Trophoblast cell (in vitro differentiated cells and primary cell): ENCODE measurements around the gene PDGFA.

Experiments
- DNase-seq, 2 donors: peaks; one replicate each; pipeline ENCODE4 v3.0.0-alpha.2; 2016
- H2AFZ ChIP-seq: 2 replicates; pipeline ENCODE4 v1.6.1; 2013; ENCODE audit warnings: low read length, moderate library complexity, mild to moderate bottlenecking; ENCODE audit not compliant: insufficient read depth, poor library complexity
- H2AK5ac ChIP-seq: 2 replicates; pipeline ENCODE4 v1.6.1; 2013; ENCODE audit warnings: mild to moderate bottlenecking, low read length
- H2BK120ac ChIP-seq: 2 replicates; pipeline ENCODE4 v1.6.1; 2013; ENCODE audit warnings: low read length, mild to moderate bottlenecking, moderate library complexity; ENCODE audit not compliant: insufficient read depth, poor library complexity
- H2BK12ac ChIP-seq: 2 replicates; pipeline ENCODE4 v1.6.1; 2013; ENCODE audit warnings: mild to moderate bottlenecking, low read length, moderate library complexity
- H2BK5ac ChIP-seq: 2 replicates; pipeline ENCODE4 v1.6.1; 2013; ENCODE audit warnings: low read length, low read depth, moderate library complexity, mild to moderate bottlenecking; ENCODE audit not compliant: poor library complexity
- H3K14ac ChIP-seq: 2 replicates; pipeline ENCODE4 v1.6.1; 2013; ENCODE audit warnings: mild to moderate bottlenecking, low read length
- H3K18ac ChIP-seq: 2 replicates; pipeline ENCODE4 v1.6.1; 2013; ENCODE audit warnings: mild to moderate bottlenecking, low read length
- H3K23ac ChIP-seq: 2 replicates; pipeline ENCODE4 v1.6.1; 2013; ENCODE audit warnings: low read length
- H3K27ac ChIP-seq: 2 replicates; pipeline ENCODE4 v1.5.1; 2013; ENCODE audit warnings: low read depth, mild to moderate bottlenecking, inconsistent platforms, low read length, moderate library complexity
- H3K27me3 ChIP-seq: 2 replicates; pipeline ENCODE4 v1.6.1; 2013; ENCODE audit warnings: inconsistent platforms, mild to moderate bottlenecking, low read length, moderate library complexity; ENCODE audit not compliant: insufficient read depth
- H3K36me3 ChIP-seq, 2 experiments: 1 replicate in 1 of 2; 2 replicates in 1 of 2; pipeline ENCODE4 v1.6.1; 2013; ENCODE audit warnings: low read length in 2 of 2, mild to moderate bottlenecking in 2 of 2, moderate library complexity in 1 of 2; ENCODE audit not compliant: insufficient read depth in 2 of 2, control insufficient read depth in 1 of 2
- H3K4ac ChIP-seq: 2 replicates; pipeline ENCODE4 v1.6.1; 2013; ENCODE audit warnings: low read depth, mild to moderate bottlenecking, low read length, moderate library complexity
- H3K4me1 ChIP-seq, 2 experiments: 1 replicate in 1 of 2; 2 replicates in 1 of 2; pipeline ENCODE4 v1.6.1; 2013; ENCODE audit warnings: low read length in 2 of 2, mild to moderate bottlenecking in 2 of 2, moderate library complexity in 1 of 2; ENCODE audit not compliant: insufficient read depth in 2 of 2, control insufficient read depth in 1 of 2
- H3K4me2 ChIP-seq: 2 replicates; pipeline ENCODE4 v1.6.1; 2013; ENCODE audit warnings: inconsistent platforms, mild to moderate bottlenecking, low read length, moderate library complexity
- H3K4me3 ChIP-seq: 2 replicates; pipeline ENCODE4 v1.5.1; 2013; ENCODE audit warnings: mild to moderate bottlenecking, low read depth, low read length, inconsistent platforms
- H3K79me1 ChIP-seq: one replicate; pipeline ENCODE4 v1.6.1; 2013; ENCODE audit warnings: low read length
- H3K79me2 ChIP-seq: 2 replicates; pipeline ENCODE4 v1.6.1; 2013; ENCODE audit warnings: low read length, mild to moderate bottlenecking; ENCODE audit not compliant: control insufficient read depth, insufficient read depth, poor library complexity
- H3K9ac ChIP-seq: 2 replicates; pipeline ENCODE4 v1.6.1; 2013; ENCODE audit warnings: mild to moderate bottlenecking, low read length
- H3K9me3 ChIP-seq: 2 replicates; pipeline ENCODE4 v1.6.1; 2013; ENCODE audit warnings: low read depth, mild to moderate bottlenecking, control low read depth, inconsistent platforms, low read length; ENCODE audit not compliant: insufficient read depth
- H4K12ac ChIP-seq: 2 replicates; pipeline ENCODE4 v1.6.1; 2013; ENCODE audit warnings: low read depth, mild to moderate bottlenecking, low read length, moderate library complexity
- H4K8ac ChIP-seq: 2 replicates; pipeline ENCODE4 v1.6.1; 2013; ENCODE audit warnings: low read depth, mild to moderate bottlenecking, low read length, moderate library complexity
- H4K91ac ChIP-seq: one replicate; pipeline ENCODE4 v1.6.1; 2013; ENCODE audit warnings: low read depth, mild to moderate bottlenecking, low read length, moderate library complexity
- WGBS: extraction: QIAGEN DNeasy Blood & Tissue Kit; methylation state at CpG from one replicate; pipeline ENCODE4 v1.1.7; 2013; ENCODE audit warnings: missing lambda C conversion rate; ENCODE audit not compliant: insufficient read length, insufficient coverage; ENCODE audit errors: extremely low coverage; 5-methylcytosine and 5-hydroxymethylcytosine counted together

Gene PDGFA

DNA sequence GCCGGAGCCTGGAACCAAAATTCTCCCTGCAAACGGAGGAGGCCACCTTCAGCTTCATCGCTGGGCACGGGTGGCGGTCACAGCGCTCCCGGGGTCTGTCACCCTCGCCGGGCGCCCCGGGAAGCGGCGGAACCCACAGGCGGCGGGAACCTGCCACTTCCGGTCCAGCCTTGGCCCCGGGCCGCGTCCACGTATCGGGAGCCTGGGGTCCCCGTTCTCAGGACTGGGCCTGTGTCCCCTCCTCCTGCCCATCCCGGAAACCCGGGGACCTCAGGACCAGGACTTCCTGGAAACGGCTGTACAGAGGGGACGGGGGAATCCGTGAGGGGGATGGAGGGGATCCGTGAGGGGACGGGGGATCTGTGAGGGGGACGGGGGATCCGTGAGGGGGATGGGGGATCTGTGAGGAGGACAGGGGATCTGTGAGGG lies 25.4 kb downstream of the PDGFA start:
- no peak overlapping the region for H4K91ac ChIP-seq

DNA sequence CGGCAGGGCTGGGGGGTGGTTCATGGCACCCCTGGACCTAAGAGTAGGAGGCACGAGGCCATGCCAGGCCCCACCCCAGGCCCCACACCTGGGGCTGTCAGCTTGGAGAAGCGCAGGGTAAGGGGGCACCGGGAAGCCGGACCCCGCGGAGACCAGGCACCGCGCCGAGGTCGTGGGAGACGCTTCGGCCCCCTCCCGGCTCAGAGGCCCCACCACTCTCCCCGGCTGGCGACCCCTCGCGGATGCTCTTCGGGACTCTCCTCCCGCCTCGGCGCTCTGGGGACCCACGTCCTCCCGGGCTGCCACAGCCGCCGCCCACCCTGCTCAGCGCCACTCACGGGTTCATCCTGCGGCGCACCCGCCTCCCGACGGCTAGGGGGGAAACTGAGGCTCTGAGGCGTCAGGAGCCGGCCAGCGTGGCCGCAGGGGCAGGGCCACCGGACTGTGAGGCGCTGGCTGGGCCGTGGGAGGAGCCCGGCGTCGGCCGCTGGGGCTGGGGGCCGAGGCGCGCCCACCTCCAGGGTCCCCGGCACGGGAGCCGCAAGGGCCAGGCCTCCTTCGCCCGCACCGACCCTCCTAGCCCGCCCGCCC lies 25.9 kb downstream of the PDGFA start:
- H3K4ac ChIP-seq: no peak overlapping the region
- H4K12ac ChIP-seq: no peak overlapping the region
- H2AFZ ChIP-seq: no peak overlapping the region
- H3K4me1 ChIP-seq: no peaks in the 10 kb centered on the region
- no peak overlapping the region for H3K9ac ChIP-seq
- no peaks in the 10 kb centered on the region for H3K27me3 ChIP-seq
- H2BK5ac ChIP-seq: no peak overlapping the region
- H3K4me2 ChIP-seq: no peak overlapping the region
- H3K23ac ChIP-seq: no peak overlapping the region
- no peak overlapping the region for H4K8ac ChIP-seq
- DNase-seq: no peak
- H2BK12ac ChIP-seq: no peak overlapping the region
- H2AK5ac ChIP-seq: no peak overlapping the region
- WGBS: no CpG with 5 or more reads among the region's 55 CpGs
- no peaks in the 10 kb centered on the region for H3K79me2 ChIP-seq
- H3K4me3 ChIP-seq: no peak overlapping the region
- no peaks in the 10 kb centered on the region for H3K79me1 ChIP-seq
- peaks cover 2% of the 10 kb centered on the region for H3K9me3 ChIP-seq
- no peak overlapping the region for H3K27ac ChIP-seq
- H3K36me3 ChIP-seq: peaks cover 7 to 11% of the 10 kb centered on the region in 2 experiments
- H2BK120ac ChIP-seq: no peak overlapping the region
- H3K18ac ChIP-seq: no peak overlapping the region
- H4K91ac ChIP-seq: no peak overlapping the region
- H3K14ac ChIP-seq: no peak overlapping the region

More for the DNA sequence above, 25.4 kb downstream of the PDGFA start:
- Histone ChIP-seq H3K4me1 (no peaks in the 10 kb centered on the region), H3K4me3 (no peak overlapping the region), H3K4me2 (no peak overlapping the region), H2BK12ac (no peak overlapping the region), H4K8ac (no peak overlapping the region), H3K79me1 (no peaks in the 10 kb centered on the region), H2BK120ac (no peak overlapping the region), H3K79me2 (no peaks in the 10 kb centered on the region), H2BK5ac (no peak overlapping the region), H3K27me3 (no peaks in the 10 kb centered on the region), H2AK5ac (no peak overlapping the region), H4K12ac (no peak overlapping the region), H3K36me3 (peaks cover 12 to 17% of the 10 kb centered on the region in 2 experiments), H3K9ac (no peak overlapping the region), H3K9me3 (peaks cover 2% of the 10 kb centered on the region), H3K14ac (no peak overlapping the region), H3K27ac (no peak overlapping the region), H3K18ac (no peak overlapping the region), H3K23ac (no peak overlapping the region), H2AFZ (no peak overlapping the region), H3K4ac (no peak overlapping the region)
- WGBS: no CpG with 5 or more reads among the region's 31 CpGs
- no peak for DNase-seq

DNA sequence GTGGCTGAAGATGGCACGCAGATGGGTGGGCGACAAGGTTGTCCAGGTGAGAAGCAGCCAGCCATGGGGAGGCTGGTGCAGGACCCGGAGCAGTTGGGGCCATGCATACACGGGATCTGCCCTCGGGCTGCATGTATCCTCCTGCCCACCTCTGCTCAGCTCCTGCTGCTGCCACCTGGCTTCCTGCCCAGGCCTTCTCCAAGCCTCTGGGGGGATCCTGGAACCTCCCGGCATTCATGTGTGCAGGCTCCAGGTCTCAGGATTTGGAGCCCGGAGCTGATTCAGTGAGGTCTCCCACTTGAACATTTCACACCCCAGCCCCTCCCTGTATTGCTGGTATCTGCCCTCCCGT lies 27.0 kb downstream of the PDGFA start:
- no peak overlapping the region for H2AFZ ChIP-seq
- no peaks in the 10 kb centered on the region for H3K79me1 ChIP-seq
- WGBS: no CpG with 5 or more reads among the region's 8 CpGs
- no peak overlapping the region for H4K12ac ChIP-seq
- H2BK5ac ChIP-seq: no peak overlapping the region
- no peak overlapping the region for H2BK12ac ChIP-seq
- H3K14ac ChIP-seq: no peak overlapping the region
- H2BK120ac ChIP-seq: no peak overlapping the region
- H3K4me2 ChIP-seq: no peak overlapping the region
- H3K36me3 ChIP-seq: peaks cover 3 to 8% of the 10 kb centered on the region in 2 experiments
- H3K4me3 ChIP-seq: no peak overlapping the region
- H3K23ac ChIP-seq: no peak overlapping the region
- H3K27ac ChIP-seq: no peak overlapping the region
- no peak overlapping the region for H4K91ac ChIP-seq
- peaks cover 2% of the 10 kb centered on the region for H3K9me3 ChIP-seq
- no peaks in the 10 kb centered on the region for H3K27me3 ChIP-seq
- no peak overlapping the region for H3K4ac ChIP-seq
- no peak overlapping the region for H2AK5ac ChIP-seq
- no peak overlapping the region for H3K9ac ChIP-seq
- no peaks in the 10 kb centered on the region for H3K79me2 ChIP-seq
- no peak for DNase-seq
- H3K18ac ChIP-seq: no peak overlapping the region
- H4K8ac ChIP-seq: no peak overlapping the region
- H3K4me1 ChIP-seq: no peaks in the 10 kb centered on the region

DNA sequence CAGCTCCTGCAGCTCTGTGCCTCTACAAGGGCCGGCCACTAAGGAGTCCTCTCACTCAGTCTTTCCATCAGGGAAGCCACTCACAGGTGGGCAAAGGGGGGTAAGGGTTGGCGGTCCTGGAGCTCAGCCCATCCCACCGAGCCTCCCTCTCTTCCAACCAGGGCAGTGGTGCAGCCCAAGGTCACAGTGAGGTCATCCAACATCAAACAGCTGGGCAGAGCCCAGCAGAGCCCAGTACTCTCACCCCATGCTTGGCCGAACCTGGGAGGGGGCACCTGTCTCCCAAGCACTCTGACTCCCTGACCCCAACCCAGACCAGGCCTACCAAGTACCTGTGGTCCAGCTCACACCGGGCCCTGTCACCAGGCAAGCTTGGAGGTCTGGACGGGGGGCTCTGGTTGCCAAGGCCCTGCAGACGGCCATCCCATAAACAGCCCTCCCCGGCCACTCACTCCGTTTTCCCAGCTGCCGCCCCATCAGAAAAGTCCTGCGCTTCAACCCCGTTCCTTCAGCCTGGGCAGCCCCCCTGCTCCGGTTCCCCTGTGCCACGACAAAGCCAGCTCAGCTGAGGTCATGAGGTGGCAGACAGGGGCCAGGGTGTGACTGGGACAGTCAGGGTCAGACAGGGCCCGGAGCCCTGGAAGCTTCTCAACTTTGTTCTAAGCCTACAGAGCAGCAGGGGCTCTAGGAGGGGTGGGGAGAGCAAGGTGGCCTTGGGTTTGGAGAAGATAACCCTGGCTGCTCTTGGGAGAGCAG lies 27.5 kb downstream of the PDGFA start:
- H2AK5ac ChIP-seq: no peak overlapping the region
- H3K27me3 ChIP-seq: no peaks in the 10 kb centered on the region
- no peak overlapping the region for H4K8ac ChIP-seq
- H3K23ac ChIP-seq: no peak overlapping the region
- no peak overlapping the region for H4K91ac ChIP-seq
- H3K4ac ChIP-seq: no peak overlapping the region
- H3K4me2 ChIP-seq: no peak overlapping the region
- no peak overlapping the region for H3K9ac ChIP-seq
- no peak overlapping the region for H2BK120ac ChIP-seq
- no peak overlapping the region for H3K27ac ChIP-seq
- H2BK12ac ChIP-seq: no peak overlapping the region
- no peak overlapping the region for H3K4me3 ChIP-seq
- H3K79me2 ChIP-seq: no peaks in the 10 kb centered on the region
- no CpG with 5 or more reads among the region's 15 CpGs for WGBS
- no peak overlapping the region for H3K14ac ChIP-seq
- H3K36me3 ChIP-seq: peaks cover 0 to 5% of the 10 kb centered on the region in 2 experiments
- no peak overlapping the region for H4K12ac ChIP-seq
- H3K4me1 ChIP-seq: no peaks in the 10 kb centered on the region
- H3K18ac ChIP-seq: no peak overlapping the region
- peaks cover 2% of the 10 kb centered on the region for H3K9me3 ChIP-seq
- no peak overlapping the region for H2AFZ ChIP-seq
- no peak for DNase-seq
- no peaks in the 10 kb centered on the region for H3K79me1 ChIP-seq
- H2BK5ac ChIP-seq: no peak overlapping the region
